ENCODE data around the gene MED8.

DNA sequence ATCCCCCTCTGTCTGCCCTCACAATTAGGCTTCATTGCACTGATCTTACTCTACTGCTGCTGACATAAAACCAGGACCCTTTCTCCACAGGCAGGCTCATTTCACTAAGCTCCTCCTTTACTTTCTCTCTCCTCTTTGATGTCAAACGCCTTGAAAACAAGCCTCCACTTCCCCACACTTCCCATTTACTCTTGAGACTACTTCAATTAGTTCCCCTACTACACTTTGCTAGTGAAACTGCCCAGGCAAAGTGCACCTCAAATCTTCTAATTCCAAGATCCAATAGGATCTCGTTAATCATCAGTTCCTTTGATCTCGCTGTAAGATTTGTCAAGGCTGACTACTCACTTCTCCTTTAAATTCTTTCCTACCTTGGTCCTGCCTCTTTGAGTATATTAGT is 36.7 kb downstream of the MED8 start:
- TF ChIP-seq, protein P1, sequence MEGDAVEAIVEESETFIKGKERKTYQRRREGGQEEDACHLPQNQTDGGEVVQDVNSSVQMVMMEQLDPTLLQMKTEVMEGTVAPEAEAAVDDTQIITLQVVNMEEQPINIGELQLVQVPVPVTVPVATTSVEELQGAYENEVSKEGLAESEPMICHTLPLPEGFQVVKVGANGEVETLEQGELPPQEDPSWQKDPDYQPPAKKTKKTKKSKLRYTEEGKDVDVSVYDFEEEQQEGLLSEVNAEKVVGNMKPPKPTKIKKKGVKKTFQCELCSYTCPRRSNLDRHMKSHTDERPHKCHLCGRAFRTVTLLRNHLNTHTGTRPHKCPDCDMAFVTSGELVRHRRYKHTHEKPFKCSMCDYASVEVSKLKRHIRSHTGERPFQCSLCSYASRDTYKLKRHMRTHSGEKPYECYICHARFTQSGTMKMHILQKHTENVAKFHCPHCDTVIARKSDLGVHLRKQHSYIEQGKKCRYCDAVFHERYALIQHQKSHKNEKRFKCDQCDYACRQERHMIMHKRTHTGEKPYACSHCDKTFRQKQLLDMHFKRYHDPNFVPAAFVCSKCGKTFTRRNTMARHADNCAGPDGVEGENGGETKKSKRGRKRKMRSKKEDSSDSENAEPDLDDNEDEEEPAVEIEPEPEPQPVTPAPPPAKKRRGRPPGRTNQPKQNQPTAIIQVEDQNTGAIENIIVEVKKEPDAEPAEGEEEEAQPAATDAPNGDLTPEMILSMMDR (IDR thresholded peaks at IDR 0.05; ENCODE audit: insufficient read depth, low read depth, low read length): no peak
- TF ChIP-seq EZH2 (IDR thresholded peaks at IDR 0.05; ENCODE audit: insufficient read depth, low read length): no peak

Measured in astrocyte (in vitro differentiated cells and primary cell).